Inferior parietal cortex (tissue), 1 donor: ENCODE measurements around the gene PDE4D.

Source experiments
- DNase-seq: peaks from one replicate; pipeline ENCODE4 v3.0.0-alpha.2; 2016; ENCODE audit errors: extremely low spot score

PDE4D gene

DNA sequence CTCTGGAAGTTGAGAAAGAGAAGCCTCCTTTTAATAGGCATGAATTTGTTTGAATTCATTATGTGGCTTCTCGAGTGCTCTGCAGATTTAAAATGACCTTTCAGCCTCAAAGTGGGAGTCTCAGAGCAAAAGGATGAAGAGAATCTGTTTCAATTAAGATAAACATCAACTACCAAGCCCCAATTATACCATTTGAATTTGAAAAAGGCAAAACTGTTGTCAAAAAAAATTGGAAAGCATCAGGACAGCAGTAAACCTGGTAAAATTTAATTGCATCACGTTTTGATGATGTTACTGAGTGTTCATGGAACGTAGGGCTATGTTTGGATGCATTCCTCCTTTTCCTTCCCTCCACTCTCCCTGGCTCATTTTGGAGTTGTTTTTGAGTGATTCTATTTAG lies 637.2 kb downstream of the PDE4D start:
- DNase-seq, result no peak

DNA sequence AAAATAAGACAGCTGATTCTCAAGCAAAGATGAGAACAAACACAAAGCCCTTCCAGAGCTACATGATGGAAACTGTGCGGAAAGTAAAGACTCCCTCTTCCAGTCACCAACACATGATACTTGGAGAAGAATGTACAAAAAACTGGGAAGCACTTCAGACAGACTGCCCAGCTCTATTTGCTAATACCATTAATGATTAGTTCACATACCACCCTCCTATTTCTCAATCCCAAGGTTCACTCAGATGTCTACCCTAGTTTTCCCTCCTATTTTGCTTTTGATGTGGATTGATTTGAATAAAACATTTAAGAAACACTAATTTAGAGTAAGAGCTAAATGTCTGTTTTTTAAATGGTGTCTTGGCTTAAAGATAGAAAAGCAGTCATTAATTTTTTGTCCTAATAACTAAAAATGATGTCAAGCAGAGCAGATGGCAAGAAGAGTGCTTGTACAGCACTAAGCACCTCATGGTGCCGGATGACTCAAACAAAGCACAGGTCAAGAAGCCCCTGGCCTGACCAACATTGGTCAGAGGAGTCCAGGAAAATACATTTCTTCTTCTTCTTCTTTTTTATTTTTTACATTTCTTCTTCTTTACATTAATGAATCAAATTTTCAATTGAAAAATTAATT lies 639.4 kb downstream of the PDE4D start:
- no peak for DNase-seq

DNA sequence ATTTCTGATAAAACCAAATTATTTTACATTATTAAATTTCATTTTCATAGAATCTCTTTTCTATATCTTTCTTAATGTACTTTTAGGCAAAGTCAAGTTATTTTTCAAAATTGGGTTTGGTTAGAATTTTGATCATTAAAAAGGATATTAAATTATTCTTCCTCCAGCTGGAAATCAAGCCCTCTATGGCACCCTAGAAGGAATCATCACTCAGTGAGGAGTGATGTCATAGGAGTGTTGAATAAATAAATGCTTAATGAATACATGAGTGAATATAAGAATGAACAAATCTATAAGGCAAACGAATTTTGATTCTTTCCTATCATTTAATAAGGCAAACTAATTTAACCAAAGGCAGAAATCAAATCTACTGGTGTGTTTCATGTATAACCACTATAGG lies 639.9 kb downstream of the PDE4D start:
- DNase-seq, result no peak

DNA sequence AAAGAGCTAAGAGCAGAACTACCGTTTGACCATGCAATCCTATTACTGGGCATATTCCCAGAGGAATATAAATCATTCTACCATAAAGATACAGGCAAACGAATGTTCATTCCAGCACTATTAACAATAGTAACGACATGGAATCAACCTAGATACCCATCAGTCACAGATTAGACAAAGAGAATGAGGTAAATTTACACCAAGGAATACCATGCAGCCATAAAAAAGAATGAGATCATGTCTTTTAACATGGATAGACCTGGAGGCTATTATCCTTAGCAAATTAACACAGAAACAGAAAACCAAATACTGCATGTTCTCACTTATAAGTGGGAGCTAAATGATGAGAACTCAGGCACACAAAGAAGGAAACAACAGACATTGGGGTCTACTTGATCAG lies 641.9 kb downstream of the PDE4D start:
- DNase-seq, result no peak

DNA sequence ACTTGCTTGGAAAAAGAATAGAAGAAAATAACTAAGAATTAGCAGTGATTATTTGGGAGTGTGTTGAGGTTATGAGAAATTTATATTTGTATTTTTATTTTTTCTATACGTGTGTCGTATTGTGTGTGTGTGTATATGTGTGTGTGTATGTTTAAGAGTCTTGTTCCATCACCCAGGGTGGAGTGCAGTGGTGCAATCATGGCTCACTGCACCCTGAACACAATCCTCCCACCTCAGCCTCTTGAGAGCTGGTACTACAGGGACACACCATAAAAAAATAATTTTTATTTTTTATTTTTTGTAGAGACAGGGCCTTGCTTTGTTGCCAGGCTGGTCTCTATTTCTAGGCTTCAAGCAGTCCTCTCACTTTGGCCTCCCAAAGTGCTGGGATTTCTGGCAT lies 643.8 kb downstream of the PDE4D start:
- no peak for DNase-seq

DNA sequence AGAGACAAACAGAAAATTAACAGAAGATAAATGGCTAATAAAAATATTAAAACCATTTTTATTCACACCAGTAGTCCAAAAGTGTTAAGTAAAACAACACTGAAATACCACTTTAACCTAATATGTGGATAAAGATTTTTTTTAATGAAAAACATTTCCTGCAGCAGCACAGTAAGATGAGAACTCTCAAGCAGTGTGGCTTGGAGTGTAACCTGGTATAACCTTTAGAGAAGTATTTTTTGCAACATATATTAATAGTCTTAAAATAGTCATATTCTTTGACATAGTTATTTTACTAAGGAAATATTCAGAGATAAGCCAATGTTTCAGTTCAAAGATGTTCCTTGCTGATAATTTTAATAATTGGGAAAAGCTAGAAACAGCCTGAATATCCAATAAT lies 644.4 kb downstream of the PDE4D start:
- no peak for DNase-seq

DNA sequence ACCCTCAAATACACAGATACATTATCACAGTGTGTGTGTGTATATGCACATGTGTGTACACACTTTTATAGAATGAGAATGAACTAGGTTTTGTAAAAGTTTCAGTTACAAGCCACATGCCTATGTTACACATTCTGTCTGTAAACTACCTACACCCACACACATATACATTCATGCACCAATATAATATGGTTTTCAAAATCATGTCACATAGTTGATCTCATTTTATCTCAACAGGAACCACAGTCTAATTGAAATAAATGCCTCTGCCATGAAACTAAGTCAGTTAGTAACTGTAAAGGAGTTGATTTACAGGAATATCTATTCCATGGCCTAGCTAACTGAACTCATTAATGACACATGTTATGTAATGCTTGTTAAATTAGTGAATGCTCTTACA lies 646.6 kb downstream of the PDE4D start:
- no peak for DNase-seq

DNA sequence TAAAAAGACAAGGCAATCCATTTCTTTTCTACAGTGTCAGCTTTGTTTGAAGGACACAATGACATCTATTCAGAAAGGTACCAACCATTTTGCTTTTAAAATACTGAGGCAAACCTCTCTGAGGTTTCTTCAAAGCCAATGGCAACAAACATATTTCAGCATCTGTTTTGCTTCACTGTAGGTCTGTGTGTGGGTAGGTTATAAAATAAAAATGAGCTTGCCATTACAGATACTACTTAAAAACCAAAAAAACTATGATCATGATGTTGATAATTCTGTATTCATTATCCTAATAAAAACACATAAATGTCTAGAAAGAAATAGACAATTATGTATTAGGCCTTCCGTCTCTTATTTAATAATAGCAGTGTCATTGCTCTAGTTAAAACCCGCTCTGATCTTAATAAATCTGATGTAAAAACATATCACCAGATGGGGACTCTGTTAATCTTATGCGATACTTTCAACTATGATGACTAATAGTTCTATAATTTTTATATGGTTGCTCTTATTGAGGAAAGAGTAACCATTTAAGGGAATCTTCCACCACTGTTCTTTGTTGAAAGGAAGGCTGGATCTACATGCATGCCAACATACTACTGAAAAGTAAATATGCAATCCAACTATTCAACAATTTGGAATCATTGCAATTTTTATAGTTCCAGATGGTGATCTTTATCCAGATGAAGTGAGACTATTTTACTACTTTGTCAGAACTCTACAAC lies 647.2 kb downstream of the PDE4D start:
- no peak for DNase-seq

DNA sequence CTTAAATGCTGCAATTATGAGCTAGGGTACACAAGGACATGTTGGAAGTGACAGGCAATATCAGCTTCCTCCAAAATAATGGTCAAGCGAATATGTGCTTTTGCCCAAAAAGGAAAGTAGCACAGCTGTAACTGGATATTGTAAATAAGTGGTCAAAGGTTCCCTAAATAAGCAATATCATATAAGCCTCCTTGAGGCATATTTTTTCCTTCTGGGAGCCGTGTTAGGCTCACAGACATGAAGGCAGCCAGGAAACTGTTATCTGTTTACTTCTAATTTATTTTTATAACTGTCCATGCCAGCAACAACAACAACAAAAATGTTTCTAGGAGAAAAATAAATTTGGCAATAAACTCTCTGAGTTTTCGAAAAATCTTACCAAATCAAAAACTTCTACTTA lies 648.3 kb downstream of the PDE4D start:
- no peak for DNase-seq

DNA sequence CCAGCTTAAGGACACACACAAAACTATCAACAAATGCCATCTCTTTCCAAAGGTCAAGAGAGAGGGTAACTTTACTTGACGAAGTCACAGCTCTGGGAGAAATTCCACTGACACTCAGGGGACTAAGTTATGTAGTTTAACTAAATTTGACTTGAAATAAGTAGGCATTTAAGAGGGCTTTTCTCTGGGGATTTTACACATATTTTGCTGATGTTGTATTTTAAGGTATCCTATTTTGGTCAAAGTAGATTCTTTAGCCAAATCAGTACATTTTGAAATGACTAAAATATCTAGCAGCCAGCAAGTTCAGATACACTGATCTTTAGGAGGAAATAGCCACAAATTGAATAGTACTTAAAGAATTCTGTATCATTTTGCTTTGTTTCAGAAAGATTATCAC lies 652.0 kb downstream of the PDE4D start:
- DNase-seq, result no peak

DNA sequence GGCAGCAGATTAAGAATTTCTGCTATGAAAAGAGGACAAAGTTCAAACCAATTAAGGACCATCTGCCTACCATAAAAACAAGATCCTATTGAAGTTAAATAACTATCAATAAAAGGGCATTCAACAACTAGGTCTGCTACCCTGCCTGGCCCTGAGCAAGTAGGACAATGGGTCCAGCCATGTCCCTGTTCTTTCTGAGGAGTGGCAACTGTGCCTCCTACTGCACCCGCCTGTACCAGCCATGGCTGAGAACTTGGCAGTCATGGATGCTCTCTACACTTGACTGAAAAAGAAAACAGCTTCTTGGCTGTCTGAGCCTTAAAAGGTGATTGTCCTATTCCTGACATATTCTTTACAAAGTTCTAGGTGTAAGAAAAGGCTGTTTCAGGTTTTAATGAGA lies 652.4 kb downstream of the PDE4D start:
- DNase-seq, result no peak

DNA sequence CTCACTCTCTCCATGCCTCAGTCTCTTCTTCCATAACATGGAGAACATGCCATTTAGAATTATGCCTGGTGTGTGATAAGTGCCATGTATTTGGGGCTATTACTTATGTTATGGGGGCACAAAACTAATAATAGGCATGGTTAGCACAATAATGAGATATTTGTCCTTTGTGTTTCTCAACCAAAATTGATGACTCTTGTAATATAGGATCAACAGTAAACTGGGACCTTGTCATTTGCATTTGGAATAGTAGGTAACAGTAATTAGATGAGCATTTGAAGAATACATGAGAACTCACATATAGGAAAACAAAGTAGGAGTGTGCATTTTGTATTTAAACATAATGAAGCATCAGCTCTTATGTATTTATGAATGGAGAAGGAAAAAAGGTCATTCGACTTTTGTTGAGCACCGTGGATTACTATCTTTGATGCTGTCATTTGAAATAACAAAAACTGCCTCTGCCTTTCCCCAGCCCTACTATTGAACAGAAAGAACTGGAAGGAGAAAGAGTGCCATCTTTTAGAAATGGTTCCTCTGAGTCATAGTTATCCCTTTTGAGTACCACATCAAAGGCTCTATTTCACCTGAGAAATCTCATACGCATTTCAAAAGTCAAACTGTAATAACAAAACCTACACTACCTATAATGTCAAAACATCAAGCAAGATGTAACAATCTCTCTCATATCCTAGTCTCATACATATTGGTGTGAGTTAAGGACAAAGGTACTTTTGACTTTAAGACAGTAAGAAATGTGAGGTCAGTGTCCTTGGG lies 655.2 kb downstream of the PDE4D start:
- no peak for DNase-seq

DNA sequence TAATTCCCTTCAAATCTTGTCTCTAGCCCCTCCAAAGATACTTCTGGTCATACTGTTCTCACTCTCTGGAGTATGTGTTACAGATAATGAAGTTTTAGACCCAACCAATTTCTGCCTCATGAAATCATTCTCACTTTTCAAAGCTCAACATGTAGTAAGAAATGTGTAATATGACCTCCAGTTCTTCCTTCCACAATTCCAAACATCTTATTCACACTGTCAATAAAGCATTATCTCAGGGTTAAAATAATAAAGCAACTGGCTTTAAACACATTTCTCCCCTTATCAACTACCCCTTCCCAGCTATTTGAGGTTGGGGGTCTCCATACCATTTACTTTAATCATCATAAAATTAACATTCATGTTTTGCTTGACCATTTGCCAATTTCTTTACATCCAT lies 656.5 kb downstream of the PDE4D start:
- no peak for DNase-seq

DNA sequence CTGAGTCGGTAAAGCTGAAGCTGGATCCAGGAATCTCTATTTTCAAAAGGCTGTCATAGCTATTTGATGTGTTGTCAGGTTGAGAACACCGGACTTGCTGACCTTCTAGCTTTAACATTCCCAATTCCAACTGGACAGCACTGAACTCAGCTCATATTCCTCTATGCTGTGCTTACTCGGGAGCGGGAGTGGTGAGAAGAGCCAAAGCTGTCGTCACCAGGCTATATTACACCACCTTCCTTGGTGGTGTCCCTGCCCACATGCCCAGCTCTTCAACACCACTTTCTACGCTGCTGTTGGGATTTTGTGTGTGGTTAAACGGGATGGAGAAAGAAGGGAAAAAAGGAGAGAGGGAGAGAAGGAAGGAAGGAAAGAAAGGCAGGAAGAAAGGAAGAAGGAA lies 657.1 kb downstream of the PDE4D start:
- DNase-seq, result no peak

DNA sequence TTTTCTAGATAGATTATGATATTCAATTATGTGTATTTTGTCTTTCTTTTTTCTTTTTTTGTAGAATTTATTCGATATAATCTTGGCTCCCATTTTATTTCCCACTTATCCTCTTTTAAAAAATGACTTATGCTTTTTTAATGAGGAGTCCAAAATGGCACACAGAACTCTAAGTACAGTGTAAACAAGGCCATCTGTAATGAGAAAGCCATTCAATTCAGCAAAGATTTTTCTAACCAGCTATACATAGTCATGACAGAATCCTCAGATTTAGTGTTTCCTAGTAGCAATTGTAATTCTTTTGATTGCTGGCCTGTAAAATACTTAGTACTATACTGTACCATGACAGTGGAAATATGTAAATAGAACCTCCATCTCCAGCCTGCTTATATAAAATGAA lies 659.3 kb downstream of the PDE4D start:
- DNase-seq, result no peak

DNA sequence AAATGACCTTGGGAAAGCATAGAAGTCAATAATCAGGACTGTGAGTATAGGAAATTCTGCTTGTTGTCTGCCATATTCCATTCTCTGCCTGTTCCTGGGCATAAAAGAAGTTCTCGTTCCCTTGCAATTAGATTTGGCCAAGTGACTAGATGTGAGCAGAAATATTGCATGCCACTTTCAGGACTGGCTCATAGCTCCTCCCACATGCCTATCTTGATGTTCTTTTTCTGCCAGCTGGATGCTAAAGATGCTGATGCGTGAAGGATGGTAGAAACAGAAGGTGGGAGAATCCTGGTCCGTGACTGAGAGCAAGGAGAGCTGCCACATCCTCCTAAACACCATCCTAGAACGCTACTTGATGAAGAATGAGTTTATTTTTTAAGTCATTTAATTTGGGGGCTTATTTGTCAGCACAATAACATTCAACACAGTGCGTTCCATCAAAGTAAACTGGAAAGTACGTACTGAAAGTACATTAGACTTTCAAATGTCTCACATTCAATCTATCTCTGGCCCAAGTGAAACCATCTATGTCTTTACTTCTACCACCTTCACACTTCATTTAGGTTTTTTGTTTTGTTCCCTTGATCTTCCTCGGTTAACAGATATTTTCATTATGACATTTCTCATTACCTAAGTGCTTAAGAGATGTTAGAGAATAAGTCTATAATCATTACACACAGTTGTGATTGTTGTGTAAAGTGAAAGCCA lies 662.1 kb downstream of the PDE4D start:
- DNase-seq, result no peak

DNA sequence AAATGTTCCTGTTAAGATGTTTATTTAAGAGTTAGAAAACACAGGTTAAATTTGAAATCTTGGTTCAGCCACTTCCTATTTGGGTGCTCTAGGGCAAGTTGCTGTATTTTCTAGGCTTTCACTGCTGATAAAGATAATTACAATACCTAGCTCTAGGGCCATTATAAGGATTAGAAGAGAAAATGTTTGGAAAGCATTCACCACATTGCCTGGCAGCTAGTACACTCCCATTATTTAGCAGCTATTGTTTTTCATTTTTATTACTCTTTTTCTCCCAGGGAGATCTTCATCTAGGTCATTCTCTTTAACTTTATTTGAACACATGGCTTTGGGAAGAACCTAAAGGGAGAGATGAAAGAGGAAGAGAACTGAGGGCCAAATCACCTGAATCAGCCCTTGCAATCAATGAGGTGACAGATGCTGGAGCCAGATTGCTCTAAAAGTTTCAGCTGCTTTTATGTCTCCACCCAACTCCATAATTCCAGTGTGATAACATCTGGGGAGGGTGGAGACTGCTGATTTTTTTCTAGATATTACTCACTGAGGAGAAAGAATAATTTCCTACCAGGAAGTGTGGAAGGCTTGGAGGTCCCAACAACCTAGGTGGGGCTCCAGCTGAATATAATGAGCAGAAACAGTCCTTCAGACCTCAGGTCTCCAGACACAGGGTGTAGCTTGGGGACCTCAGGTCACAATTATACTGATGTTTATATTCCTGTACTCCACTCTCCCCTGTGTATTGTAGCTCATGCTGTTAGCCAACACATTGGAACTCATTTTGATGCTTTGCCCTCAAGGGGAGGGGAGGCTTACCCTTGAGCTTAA lies 670.6 kb downstream of the PDE4D start:
- no peak for DNase-seq

DNA sequence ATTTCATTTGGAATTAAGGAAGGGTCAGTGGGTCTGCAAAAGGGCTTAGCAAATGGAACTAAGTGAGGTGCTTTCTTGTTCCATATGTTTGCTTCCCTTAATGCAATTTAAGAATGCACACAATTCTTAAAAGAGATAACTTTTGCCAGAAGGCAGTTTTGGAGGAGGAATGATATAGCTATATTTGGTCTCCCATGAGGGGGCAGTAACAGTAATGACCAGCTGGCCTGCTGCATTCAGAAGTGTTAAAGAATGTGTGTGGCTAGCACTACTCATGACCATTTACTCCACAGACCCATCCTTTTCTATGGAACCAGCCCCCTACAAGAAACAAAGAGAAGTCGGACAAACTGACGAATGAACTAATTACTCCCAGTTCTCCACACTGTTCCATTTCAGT lies 671.8 kb downstream of the PDE4D start:
- DNase-seq, result no peak

DNA sequence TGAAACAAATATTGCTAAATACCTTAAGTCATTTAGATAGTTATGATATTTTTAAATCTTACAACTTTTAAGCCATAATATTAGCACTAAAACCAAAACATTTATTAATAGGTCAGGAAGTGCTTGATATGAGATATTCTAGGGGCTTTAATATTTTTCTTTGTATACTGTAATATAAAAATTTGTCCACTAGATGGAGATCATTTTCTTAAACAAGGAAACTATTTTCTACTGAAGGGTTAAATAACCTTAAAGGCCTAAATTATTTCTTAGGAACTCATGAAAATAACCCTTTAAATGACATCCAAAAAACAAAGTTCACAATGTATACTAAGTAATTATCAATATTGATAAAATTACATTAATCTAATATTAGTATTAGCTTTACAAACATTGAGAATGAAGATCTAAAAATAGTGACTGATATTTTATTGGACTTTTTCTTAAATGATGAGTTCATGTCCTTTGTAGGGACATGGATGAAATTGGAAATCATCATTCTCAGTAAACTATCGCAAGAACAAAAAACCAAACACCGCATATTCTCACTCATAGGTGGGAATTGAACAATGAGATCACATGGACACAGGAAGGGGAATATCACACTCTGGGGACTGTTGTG lies 675.0 kb downstream of the PDE4D start:
- no peak for DNase-seq

DNA sequence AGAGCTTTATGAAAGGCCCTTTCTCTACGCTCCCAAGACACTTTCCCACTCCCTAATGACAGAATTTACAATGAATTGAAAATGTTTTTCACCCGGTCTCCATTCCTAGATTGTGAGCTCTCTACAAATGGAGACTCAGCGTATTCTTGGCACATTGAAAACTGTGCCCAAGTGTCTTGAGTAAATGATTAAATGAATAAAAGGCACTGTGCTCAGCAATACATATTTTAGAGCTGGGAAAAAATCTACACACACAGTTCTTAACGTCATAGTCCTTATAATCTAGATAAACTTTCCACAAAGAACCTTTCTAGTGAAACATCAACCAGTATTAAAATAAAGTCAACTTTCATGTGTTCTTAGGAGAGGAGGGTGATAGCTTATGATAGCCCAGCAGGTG lies 676.7 kb downstream of the PDE4D start:
- no peak for DNase-seq

DNA sequence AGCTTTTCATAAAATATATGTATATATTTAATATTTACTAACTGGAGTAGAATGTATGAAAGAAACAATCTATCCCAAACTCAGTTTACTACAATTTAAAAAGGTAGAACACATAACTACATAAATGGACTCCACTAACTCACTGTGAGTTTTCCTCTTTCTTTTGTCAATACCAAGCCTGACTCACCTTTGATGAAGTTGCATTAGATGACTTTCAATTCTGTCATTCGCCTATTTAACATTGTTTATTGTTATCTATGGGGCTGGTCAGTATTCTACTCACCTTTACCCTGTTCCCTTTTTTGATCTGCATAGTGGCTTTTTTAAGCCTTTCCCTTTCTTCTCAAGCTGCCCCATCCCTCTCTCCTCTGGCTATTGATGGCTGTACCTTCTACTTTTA lies 680.9 kb downstream of the PDE4D start:
- DNase-seq, result no peak
